ENCODE measurements around the gene SEMA3D. TPM values are rescaled to one million over a fixed set of nuclear protein-coding genes. Genes with fewer than 3 reads are reported as not detected.

SEMA3D gene
- total RNA-seq, 4 donors from 2014 or later: 0.06 to 3.8 (median 0.14) TPM

DNA sequence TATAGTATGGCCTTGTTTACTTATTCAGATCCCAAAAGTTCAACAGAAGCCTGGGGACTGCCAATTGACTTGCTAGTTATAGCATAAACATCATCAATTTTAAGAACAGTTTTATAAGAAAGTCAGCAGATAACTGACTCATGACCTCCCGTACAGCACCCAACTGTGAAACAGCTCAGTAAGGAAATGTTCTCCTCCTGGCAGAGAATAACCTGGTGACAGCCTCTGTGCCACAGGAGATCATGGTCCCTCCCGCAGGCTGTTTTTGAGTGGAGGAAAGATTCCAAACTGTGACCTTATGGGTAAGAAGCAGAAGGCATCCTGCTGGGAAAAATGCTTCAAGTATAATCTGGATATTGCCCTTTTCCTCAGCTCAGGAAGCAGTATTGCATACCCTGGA lies 182.5 kb downstream of the SEMA3D start:
- Histone ChIP-seq H3K36me3 (no peaks in the 10 kb centered on the region), H3K4me3 (no peak overlapping the region), H3K4me1 (no peaks in the 10 kb centered on the region), H3K9me3 (no peaks in the 10 kb centered on the region), H3K27me3 (no peaks in the 10 kb centered on the region), H3K27ac (no peak overlapping the region)
- intact Hi-C loops (cut with DNase I): no loop called here
- TF ChIP-seq, protein P1, sequence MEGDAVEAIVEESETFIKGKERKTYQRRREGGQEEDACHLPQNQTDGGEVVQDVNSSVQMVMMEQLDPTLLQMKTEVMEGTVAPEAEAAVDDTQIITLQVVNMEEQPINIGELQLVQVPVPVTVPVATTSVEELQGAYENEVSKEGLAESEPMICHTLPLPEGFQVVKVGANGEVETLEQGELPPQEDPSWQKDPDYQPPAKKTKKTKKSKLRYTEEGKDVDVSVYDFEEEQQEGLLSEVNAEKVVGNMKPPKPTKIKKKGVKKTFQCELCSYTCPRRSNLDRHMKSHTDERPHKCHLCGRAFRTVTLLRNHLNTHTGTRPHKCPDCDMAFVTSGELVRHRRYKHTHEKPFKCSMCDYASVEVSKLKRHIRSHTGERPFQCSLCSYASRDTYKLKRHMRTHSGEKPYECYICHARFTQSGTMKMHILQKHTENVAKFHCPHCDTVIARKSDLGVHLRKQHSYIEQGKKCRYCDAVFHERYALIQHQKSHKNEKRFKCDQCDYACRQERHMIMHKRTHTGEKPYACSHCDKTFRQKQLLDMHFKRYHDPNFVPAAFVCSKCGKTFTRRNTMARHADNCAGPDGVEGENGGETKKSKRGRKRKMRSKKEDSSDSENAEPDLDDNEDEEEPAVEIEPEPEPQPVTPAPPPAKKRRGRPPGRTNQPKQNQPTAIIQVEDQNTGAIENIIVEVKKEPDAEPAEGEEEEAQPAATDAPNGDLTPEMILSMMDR (IDR thresholded peaks at IDR 0.05): no peak
- no peak for TF ChIP-seq POLR2A (IDR thresholded peaks at IDR 0.05)
- 46 to 81% methylated on average over 2 of the region's 2 CpGs for WGBS, 2 donors
- no peak for DNase-seq

- Histone ChIP-seq H3K27me3 (no peaks in the 10 kb centered on the region), H3K4me3 (no peak overlapping the region), H3K9me3 (no peaks in the 10 kb centered on the region), H3K36me3 (no peaks in the 10 kb centered on the region), H3K4me1 (no peaks in the 10 kb centered on the region), H3K27ac (no peak overlapping the region)
- no peak for DNase-seq
- 86 to 88% methylated on average over 3 of the region's 3 CpGs for WGBS, 2 donors
- no peak for TF ChIP-seq POLR2A (IDR thresholded peaks at IDR 0.05)
- TF ChIP-seq, protein P1 (IDR thresholded peaks at IDR 0.05): no peak
- intact Hi-C loops (cut with DNase I): no loop called here
Observed at GRCh38 chr7:85001495-85002345, 185.1 kb downstream of the SEMA3D start.

DNA sequence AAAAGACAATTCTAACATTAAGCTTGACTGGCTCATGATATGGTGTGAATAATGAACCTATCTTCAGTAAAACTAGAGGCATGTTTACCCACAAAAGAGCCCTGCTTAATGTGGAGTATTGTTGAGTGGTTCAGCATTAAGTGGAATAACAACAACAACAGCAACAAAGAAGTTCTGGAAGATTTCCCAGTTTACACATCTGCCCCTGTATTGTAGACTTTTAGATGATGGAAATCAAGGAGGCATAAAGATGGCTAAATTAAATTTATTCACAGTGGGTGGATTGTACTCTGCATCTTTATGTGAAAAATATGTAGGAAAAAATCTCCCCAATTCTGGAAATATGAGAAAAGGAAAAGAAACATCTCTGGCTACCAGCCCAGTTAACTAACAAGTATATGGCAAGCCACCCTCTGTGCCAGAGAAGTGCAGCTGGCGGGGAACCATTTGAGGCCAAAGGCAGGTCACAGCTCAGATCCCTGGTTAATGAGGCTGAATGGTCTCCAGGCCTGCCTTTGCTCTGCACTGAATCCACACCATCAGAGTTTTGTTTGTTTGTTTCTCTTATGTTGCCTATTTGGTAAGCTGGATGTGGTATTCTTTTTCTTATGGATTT lies 186.0 kb downstream of the SEMA3D start:
- Histone ChIP-seq H3K27me3 (no peaks in the 10 kb centered on the region), H3K36me3 (no peaks in the 10 kb centered on the region), H3K27ac (no peak overlapping the region), H3K4me1 (no peaks in the 10 kb centered on the region), H3K4me3 (no peak overlapping the region), H3K9me3 (no peaks in the 10 kb centered on the region)
- no peak for DNase-seq
- TF ChIP-seq, protein P1 (IDR thresholded peaks at IDR 0.05): no peak
- intact Hi-C loops (cut with DNase I): no loop called here
- 57 to 94% methylated on average over 1 of the region's 1 CpG for WGBS, 2 donors

DNA sequence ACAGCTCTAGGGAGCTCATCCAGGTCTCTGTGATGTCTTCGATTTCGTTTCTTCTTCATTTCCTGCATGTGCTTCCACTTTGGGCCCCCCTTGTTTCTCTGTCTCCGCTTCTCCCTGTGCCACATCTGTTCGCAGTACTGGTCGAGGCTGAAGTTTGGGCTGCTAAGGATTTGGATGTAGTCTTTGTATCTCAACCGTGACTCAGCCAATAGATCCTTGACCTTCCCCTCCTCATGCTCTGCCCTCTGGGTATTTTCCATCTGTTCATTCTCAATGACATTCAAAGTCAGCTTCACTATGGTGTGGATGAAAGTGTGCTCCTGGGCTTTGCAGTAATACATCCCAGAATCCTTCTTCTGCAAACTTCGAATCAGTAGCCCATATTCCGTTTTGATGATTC lies 187.4 kb downstream of the SEMA3D start:
- H3K4me1 ChIP-seq: no peaks in the 10 kb centered on the region
- H3K4me3 ChIP-seq: no peak overlapping the region
- TF ChIP-seq, protein P1 (IDR thresholded peaks at IDR 0.05): no peak
- H3K9me3 ChIP-seq: no peaks in the 10 kb centered on the region
- WGBS, 2 donors: 85 to 90% methylated on average over 8 of the region's 8 CpGs
- H3K36me3 ChIP-seq: no peaks in the 10 kb centered on the region
- intact Hi-C loops (cut with DNase I): no loop called here
- H3K27ac ChIP-seq: no peak overlapping the region
- no peaks in the 10 kb centered on the region for H3K27me3 ChIP-seq
- DNase-seq: no peak

- no peak for TF ChIP-seq POLR2A (IDR thresholded peaks at IDR 0.05)
- TF ChIP-seq, protein P1 (IDR thresholded peaks at IDR 0.05): no peak
- H3K4me3 ChIP-seq: no peak overlapping the region
- intact Hi-C loops (cut with DNase I): no loop called here
- DNase-seq: no peak
- H3K27ac ChIP-seq: no peak overlapping the region
- H3K27me3 ChIP-seq: no peaks in the 10 kb centered on the region
- H3K4me1 ChIP-seq: no peaks in the 10 kb centered on the region
- H3K9me3 ChIP-seq: no peaks in the 10 kb centered on the region
- no peaks in the 10 kb centered on the region for H3K36me3 ChIP-seq
Observed at GRCh38 chr7:84998665-84999064, 188.2 kb downstream of the SEMA3D start.

All from esophagus squamous epithelium (tissue), 5 donors.